IPS-NIHi11 (cell line): ENCODE measurements around the gene MERTK.
"Not testable (repeated sequence)": the region's sequence is repeated elsewhere in the genome, so short reads cannot be mapped to it uniquely, and the experiment has no call there.

Experiments used
- DNase-seq: peaks from one replicate; pipeline ENCODE4 v3.0.0; 2012; ENCODE audit warnings: mixed read lengths, low spot score

The MERTK gene

GRCh38 chr2:111897924-111898702, at the start of gene MERTK:
Gene MERTK (plus strand): TSS chr2:111898607. CDS start chr2:111898736, 129 bp downstream.
- peak; percentile 99 for DNase-seq

DNA sequence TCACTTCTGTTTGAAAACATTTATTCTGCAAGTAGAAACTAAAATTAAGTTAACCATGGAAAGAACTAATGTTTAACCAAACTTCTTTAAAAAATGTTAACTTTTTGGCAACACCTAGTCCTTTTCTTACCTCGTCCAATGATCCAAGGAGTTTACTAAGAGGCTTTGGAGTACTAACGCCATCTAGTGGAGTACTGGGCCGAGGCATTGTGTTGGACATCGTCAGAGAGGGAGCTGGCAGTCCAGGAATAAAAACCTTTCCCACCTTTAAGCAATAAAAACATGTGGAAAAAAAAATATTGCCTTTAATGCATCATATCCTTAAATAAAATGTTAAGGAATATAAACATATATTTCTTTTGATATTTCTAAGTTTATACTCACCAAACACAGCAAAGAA, 47.8 kb upstream of the MERTK start:
- DNase-seq: not testable (repeated sequence)

DNA sequence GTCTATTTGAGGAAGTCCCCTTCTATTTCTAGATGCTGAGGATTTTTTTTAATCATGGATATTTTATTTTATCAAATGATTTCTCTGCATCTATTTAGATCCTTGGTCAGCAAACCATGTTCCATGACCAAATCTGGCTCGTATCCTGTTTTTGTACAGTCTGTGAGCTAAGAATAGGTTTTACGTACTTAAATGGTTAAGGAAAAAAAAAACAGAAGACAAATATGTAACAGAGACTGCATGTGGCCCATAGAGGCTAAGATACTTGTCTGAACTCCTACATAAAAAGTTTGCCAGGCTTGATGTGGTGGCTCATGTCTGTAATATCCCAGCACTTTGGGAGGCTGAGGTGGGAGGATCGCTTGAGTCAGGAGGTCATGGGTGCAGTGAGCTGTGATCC, 45.9 kb upstream of the MERTK start:
- DNase-seq: not testable (repeated sequence)

- not testable (repeated sequence) for DNase-seq
These were observed 38.4 kb upstream of the MERTK start for GRCh38 chr2:111860005-111860404.

GRCh38 chr2:111865124-111865523, 33.3 kb upstream of the MERTK start:
- not testable (repeated sequence) for DNase-seq

DNA sequence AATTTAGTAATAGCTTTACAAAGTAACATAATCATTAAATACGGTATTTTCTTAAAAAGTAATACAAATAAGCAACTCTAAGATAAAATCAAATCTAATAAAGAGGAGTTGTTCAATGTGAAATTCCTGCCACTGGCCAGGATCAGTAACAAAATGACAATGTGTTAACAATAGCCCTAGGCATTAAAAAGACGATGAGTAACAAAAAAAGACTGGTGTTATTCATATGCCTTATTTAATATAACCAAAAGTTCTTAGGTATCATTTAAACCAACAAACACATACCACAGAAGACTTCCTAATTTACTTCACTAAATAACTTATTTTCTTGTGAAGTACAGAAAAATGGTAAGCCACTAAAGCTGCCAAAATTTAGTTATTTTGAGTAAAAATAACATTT, 25.6 kb upstream of the MERTK start:
- not testable (repeated sequence) for DNase-seq

GRCh38 chr2:111883661-111884591, 14.5 kb upstream of the MERTK start, which contains the start of gene ANAPC1:
Gene ANAPC1 (minus strand): TSS chr2:111884193. CDS start chr2:111880825, 3,368 bp downstream.
- peak; percentile 89 for DNase-seq

GRCh38 chr2:111884592-111884964, 13.8 kb upstream of the MERTK start:
- no peak for DNase-seq

GRCh38 chr2:111896024-111896423, 2.4 kb upstream of the MERTK start:
- DNase-seq: no peak

DNA sequence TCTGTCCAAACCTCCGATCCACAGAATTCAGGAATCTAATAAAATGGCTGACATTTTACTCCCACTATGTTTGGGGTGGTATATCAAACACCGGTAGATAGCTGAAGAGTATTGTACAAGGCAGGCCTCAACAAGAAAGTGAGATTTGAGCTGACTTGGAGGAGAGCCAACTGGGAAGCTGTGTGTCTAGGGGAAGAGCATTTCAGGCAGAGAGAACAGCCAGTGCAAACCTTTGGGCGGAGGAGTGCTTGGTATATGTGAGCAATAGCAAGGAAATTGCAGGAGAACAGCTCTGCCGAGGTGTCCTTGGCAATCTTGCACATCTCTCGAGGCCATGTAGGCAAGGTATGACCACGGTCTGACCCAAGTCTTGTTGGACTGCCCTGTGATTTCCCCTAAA, 1.8 kb upstream of the MERTK start:
- DNase-seq: no peak

DNA sequence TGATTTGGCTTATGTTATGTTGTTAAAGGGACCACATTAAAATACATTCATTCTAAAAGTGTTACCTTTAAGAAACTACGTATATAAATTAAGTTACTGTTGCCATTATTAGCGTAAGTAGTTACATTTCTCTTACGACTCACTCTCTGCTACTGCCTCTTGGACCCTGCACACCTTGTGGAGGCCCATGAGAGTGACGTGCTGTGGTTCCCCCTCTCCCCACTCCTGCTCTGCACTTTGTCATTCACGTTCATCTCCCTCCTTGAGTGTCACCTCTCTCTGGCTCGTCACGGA, 830 bp upstream of the MERTK start:
- no peak for DNase-seq

DNA sequence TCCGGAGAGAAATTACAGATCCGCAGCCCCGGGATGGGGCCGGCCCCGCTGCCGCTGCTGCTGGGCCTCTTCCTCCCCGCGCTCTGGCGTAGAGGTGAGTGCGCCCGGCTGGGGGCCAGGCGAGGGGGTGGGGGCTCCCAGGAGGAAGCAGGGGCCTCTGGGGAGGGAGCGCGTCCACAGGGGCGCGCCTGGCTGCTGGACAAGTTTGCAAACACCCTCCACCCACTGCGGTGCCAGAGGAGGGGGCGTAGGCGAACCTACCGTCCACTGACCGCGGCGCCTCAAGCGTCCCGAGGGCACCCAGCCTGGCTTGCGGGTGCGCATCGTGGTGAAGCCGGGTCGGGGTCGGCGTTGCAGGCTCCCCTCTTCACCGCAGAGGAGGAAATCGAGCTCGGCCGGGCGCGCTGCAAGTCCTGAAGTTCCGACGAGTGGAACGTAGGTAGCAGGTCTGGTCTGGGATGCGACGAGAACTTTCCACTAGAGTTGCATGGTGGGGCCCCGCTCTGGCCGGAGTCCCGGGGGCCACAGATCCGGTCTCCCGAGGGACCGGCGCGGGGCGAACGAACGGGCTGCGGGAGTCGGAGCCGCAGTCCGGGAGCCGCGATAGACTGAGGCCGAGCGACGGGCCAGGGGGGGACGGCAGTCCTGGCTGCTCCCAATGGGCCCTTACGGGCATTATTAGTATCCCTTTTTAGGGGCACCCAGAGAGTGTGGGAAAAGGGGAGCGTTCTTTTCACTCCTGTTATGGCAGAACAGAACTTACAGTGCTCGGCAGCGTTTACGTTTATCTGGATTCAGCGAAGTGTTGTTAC, 502 bp downstream of the MERTK start:
- DNase-seq: no peak

- no peak for DNase-seq
These were observed 2.5 kb downstream of the MERTK start for GRCh38 chr2:111900859-111901258.

GRCh38 chr2:111903516-111903915, 5.1 kb downstream of the MERTK start:
- DNase-seq: no peak

DNA sequence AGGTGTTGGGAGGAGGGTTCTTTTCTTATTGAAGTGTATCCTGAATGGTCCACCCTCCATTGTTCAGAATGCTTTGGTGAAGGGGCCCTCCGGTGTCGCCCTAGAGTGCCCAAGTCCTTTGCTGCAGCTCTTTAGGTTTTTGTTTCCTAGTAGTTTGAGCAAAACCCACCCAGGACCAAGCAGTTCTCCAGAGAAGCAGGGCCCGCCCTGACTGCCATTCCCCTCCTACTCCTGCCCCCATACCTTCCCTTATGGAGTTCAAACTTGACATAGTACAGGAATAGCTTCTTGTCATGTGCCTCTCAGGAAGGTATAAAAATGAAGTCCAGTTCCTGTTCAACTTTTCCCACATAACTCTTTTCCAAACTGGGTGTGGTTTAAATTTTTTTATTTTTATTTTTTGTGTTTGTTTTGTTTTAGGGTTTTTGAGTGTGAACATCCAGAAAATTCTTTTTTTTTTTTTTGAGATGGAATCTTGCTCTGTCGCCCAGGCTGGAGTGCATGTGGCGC, 5.6 kb downstream of the MERTK start:
- DNase-seq: no peak

DNA sequence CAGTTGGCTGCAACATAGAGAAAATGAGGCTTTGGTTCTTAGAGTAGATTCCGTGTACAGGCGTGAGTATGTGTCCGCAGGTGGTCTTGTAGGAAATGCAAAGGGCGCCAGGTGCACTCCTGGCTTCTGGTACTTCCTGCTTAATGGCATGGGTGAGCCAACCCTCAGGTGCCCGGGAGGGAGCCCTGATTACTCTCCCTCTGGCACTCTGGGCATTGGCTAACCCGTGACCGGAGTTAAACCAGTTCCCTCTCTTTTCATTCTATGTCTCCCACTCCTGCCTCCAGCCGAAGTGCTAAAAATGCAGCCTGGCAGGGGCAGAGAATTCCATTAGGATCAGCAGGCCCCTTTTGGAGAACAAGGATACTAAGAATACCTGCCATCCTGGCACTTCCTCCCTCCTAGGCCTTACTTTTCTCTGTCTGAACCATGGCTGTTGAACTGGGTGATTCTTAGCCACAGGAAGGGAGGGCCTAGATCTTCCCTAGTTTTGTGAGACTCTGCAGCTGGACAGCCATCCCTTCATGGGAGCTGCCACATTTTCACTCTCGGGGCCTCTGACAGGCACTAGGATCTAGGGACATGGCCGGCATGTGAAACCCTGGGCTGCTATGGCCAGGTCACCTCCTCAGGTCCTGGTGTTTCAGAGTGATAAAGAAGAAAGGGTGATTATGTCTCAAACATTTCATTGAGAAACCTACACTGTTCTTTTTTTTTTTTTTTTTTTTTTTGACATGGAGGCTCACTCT, 6.5 kb downstream of the MERTK start:
- no peak for DNase-seq

- DNase-seq: not testable (repeated sequence)
These were observed 7.1 kb downstream of the MERTK start for GRCh38 chr2:111905475-111905869.

DNA sequence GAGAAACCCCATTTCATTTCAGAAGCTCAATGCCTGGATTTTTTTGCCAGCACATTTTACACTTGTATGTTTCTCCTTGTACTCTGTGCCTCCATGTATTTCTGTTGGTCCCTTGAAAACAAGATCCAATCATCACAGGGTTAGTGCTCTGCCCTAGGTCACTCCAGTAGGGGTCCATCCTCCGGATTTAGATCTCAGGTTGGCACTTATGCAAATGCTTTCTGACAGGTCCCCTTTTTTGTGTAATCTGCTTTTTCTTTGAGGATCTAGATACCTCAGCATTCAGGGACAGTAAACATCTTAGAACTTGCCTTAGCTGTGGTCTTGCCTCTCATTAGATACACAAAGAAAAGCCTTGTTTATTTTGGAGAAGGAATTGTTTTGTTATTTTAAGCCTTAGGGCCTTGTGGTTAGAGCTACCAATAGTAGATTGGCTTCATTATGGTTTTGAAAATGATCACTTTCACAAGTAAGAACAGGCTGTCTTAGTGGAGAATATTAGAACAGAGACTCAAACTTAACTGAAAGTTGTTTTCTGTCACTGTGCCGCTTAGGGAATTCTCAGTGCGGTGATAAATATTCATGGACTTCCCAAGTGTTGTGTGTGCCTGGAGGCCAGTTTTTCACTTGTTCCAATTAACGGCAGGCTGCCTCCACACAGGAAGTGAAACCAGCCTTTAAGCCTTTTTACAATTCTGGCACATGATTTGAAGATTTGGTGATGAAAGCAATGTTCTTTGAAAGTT, 7.8 kb downstream of the MERTK start:
- no peak for DNase-seq

DNA sequence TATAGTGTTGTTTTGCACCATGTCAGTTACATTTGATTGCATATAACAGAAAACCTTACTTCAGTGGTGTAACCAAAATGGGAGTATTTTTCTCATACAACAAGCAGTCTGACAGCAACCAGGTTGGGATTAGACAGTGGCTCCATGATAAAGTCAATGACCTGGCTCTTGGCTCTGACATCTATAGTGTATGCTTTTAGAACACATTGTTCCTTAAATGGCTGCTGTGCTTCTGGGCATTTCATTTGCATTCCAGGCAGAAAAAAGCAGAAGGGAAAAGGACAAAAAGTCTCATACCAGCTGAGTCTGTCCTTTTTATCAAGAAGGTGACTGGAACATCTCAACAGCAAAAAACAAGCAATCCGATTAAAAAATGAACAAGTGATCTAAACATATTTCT, 10.2 kb downstream of the MERTK start:
- no peak for DNase-seq

DNA sequence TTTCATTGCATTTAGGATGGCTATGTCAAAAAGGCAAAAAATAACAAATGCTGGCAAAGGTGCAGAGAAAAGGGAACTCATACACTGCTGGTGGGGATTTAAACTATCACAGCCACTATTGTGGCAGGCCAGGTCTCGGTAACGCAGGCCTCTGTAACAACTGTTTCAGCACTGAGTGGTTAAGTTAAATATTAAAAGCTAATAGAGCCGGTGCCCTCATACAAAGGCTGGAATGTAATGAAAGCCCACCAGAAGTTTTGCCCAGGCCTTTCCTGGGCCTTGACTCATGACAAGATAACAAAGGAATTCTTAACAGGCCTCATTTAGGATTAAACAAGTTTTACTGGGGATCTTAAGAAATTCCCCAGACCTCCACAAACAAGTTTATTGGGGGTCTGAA, 10.7 kb downstream of the MERTK start:
- no peak for DNase-seq

DNA sequence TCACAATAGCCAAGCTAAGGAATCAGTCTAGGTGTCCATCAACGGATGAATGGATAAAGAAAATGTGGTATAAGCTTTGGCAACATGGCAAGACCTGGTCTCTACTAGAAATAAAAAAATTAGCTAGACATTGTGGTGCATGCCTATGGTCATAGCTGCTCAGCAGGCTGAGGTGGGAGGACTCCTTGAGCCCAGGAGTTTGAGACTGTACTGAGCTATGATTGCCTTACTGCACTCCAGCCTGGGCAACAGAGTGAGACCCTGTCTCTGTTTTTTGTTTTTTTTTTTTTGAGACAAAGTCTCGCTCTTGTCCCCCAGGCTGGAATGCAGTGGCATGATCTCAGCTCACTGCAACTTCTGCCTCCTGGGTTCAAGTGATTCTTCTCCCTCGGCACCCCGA, 11.6 kb downstream of the MERTK start:
- not testable (repeated sequence) for DNase-seq
